Raji (cell line): ENCODE data around the gene COMMD7.
A peak's percentile ranks its signal among the peaks of the same experiment; 100 is the strongest.

Experiments used
- POLR2A ChIP-seq: IDR thresholded peaks from 2 replicates; pipeline ENCODE4 v1.6.1; 2011; ENCODE audit warnings: low read depth, low read length, control low read depth; ENCODE audit not compliant: insufficient read depth

Gene COMMD7

DNA sequence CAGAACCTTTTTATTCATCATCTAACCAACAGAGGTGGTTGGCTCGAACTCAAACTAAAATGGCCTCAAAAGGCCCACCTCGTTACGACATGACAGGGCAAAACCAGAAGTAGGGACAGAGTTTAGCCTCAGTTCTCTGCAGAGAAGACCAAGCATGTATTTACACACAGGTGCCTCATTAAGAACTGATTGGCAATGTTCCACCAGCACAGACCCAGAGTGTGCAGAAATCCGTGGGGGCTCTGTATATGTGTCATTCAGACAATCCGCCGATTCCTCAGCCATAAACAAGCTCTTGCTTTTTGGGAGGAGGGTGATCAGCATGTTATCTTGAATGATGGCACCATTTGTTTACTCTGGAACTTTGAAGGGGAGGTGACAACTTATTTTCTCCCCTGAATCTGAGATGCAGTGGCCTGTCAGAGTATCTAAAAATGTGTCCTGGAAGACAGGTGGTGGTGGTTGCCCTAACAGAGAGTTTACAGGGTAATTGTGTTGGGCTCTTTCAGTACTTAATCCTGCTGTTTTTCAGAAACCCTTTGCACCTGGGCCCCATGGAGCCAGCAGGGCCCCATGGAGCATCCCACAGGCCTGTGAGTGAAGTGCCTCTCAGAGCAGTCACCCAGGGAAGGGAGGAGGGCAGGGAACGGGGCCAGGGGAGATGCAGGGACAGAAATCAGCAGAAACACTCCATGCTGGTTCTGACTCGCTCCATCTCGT lies 40.4 kb downstream of the COMMD7 start:
- no peak for TF ChIP-seq POLR2A

DNA sequence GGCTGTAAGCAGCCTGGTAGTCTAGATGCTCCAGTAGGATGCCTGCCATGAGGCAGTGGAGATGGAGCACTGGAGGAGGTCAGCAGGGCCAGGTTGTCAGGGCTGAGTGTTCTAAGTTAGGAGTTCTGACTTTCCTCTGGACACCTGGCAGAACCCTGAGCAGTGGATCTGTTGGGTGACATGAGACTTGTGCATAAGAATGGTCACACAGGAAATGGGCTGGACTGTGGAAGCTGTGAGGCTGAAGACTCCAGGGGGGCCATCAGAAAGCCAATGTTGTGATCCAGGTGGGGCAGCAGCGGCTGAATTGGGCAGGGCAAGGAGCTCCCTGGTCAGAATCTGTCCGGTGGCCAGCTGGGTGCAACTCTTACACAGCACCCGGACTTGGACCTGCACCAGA lies 45.7 kb downstream of the COMMD7 start:
- TF ChIP-seq POLR2A: no peak

DNA sequence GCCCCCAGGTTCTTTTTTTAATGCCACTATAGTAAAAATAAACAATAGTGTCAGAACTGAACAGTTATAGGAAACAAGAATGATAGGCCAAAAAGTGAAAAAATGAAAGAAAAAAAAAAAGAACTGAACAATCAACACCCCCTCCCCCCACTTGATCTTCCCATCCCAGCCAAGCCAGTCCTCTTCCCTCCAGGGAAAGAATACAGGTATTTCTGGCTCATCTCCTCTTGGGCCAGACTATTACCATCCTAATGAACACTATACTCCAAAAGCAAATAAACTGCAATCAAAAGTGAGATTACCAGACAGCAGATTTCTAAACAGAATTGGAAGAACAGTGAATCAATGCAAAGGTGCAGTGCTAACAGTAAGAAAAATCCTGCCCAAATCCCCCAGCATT lies 48.2 kb downstream of the COMMD7 start:
- TF ChIP-seq POLR2A: no peak

DNA sequence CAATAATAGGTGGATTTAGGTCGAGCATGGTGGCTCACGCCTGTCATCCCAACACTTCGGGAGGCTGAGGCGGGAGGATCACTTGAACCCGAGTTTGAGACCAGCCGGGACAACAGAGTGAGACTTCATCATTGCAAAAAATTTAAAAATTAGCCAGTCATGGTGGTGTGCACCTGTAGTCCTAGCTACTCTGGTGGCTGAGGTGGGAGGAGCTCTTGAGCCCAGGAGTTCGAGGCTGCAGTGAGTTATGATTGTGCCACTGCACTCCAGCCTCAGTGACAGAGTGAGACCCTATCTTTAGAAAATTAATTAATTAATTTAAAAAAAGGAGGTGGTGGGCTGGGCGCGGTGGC lies 56.1 kb downstream of the COMMD7 start:
- no peak for TF ChIP-seq POLR2A

DNA sequence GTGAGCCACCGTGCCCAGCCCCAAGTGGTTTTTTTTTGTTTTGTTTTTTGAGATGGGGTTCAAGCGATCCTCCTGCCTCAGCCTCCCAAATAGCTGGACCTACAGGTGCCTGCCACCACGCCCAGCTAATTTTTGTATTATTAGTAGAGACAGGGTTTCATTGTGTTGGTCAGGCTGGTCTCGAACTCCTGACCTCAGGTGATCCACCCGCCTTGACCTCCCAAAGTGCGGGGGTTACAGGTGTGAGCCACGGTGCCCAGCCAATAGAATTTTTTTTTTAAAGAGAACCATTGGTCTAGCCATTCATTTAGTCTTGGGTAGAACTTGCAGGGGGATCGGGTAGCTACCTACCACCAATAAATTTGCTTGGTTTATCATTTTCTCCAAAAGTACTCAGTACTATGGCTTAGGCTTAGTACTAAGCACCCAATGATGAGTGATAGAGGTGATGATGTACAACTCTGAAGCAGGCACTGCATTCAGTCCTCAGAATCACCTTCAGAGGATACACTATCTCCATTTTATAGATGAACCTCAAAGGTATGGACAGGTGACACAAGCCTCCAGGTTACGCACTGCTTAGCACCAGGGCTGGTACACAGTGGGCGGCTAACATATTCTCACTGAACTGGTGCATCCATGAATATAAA lies 56.6 kb downstream of the COMMD7 start:
- TF ChIP-seq POLR2A: no peak

DNA sequence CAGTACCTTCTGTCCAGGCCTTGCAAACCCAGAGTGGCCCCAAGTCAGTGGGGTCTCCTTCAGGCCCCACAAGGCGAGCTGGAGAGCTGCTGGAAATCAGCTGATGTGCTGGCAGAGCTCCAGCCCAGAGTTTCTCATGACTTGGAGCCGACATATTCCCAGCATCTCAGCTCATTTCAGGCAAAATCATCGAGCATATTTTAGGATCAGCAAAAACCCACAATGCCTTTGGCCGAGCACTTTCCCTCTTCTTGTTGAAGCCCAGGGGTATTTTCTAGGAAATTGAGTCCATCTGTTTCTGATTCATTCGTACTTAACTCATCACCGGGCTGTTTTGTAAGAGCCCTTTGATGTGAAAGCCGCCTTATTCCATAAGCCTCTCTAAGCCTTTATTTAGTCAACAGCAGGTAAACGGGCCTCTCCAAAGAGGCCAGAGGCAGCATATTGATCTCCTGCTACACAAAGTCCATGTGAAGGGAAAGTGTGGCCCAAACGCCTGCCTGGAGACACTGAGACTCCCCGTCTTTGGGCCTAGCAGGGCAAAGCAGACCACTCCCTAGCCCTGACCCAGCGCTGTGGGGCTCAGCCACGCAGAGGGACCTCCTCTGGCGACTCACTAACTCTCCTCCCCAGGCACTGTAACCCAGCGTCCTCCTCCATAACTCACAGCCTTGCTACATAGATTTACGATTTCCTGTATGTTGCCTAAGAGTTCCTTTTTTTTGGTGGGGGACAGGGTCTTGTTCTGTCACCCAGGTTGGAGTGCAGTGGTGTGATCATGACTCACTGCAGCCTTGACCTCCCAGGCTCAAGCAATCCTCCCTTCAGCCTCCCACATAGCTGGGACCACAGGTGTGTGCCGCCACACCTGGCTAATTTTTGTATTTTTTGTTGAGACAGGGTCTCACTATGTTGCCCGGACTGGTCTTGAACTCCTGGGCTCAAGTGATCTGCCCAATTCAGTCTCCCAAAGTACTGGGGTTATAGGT lies 57.4 kb downstream of the COMMD7 start:
- TF ChIP-seq POLR2A: no peak

DNA sequence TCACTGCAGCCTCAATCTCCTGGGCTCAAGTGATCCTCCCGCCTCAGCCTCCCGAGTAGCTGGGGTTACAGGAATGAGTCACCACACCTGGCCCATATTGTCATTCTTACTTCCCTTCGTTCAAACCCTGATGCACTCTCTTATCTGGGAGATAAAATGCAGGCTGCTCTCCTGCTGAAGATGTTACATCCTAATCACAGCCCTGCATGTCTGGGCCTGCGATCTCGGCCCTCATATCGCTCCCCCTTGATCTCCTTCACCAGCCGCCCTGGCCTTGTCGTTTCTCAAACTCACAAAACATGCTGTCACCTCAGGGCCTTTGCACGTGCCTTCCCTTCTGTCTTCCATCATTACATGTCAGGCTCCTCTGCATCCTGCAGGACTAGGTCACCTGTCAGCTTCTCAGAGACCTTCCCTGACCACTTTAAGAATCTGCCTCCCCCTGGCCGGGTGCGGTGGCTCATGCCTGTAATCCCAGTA lies 60.7 kb downstream of the COMMD7 start:
- no peak for TF ChIP-seq POLR2A

DNA sequence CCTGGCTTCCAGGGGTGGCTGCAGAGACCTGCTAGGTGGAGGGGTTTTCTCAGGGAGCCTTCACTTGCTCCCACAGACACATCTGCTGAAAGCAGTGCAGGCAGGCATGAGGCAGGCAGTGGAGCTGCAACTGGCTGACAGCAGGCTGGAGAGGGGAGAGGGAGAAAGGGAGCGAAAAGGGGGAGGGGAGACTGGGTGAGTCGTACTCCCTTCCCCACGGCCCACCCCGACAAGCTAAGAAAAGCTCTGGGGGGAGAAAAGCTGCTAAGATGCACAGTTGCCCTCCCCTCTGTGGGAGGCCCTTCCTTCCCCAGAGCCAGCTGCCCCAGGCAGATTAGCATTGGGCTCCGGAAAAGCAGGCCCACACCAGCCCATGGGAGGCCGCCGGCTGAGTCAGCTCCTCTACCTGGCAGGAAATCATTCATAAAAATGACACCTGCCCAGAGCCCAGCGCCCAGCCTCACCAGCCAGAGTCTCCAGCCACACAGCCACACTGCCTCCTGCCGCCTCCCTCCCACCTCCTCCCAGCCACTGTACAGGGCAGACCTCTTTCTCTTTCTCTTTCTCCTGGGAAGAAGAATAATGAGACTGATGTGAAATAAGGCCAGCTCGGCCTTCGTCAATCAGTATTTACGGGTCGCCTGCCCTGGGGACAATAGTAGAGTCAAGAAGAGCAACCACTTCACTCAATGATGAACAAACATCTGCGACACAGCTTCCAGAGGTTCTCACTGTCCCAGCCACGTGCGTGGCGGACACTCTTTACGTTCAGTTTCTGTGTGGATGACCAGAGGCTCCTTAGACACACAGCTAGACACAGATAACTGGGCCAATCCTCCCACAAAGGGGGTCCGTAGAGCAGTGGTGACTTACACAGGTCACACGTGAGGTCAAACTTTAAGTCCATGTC lies 61.8 kb downstream of the COMMD7 start:
- TF ChIP-seq POLR2A: no peak

DNA sequence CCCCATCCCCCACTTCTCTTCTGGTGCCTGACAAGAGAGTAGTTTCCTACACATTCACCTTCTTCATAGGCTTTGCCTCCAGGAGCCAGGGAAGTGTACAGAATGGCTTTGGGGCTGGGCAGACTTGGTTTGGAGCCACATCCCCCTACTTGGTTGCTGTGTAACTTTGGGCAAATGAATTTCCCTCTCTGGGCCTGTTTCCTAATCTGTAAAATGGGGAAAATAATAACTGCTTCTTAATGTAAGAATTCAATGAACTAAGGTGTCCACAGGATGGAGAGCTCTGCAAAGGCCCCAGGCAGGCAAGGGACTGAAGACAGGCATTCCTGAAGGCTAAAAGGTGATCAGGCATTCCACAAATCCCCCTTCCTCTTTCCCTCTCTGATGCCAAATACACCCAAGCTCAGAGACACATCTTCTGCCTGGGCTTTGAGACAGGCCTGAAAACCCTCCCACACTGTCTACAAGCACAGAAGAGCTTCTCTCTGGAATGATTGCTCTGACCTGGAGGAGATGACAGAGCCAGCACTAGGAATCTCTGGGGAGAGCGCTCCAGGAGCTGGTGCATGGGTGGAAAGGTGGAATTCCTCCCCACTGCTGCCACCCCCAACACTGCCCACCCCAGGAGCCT lies 62.6 kb downstream of the COMMD7 start:
- TF ChIP-seq POLR2A: no peak

DNA sequence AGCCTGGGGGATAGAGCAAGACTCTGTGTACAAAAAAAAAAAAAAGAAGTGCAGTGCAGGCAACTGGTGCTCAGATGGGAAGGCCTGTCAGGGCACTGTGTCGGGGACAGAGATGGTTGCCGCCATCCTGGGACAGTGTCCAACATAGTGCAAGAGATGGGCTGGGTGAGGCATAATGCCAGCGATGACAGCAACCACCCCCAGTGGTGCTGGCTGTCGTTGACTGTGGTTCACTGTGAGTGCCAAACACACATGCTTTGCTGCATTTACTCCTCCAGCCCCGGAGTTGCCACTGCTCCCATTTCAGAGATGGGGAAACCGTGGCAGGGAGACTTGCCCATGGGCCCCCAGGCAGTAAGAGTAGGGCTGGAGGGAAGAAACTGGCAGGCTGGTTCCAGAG lies 64.3 kb downstream of the COMMD7 start:
- TF ChIP-seq POLR2A: no peak

DNA sequence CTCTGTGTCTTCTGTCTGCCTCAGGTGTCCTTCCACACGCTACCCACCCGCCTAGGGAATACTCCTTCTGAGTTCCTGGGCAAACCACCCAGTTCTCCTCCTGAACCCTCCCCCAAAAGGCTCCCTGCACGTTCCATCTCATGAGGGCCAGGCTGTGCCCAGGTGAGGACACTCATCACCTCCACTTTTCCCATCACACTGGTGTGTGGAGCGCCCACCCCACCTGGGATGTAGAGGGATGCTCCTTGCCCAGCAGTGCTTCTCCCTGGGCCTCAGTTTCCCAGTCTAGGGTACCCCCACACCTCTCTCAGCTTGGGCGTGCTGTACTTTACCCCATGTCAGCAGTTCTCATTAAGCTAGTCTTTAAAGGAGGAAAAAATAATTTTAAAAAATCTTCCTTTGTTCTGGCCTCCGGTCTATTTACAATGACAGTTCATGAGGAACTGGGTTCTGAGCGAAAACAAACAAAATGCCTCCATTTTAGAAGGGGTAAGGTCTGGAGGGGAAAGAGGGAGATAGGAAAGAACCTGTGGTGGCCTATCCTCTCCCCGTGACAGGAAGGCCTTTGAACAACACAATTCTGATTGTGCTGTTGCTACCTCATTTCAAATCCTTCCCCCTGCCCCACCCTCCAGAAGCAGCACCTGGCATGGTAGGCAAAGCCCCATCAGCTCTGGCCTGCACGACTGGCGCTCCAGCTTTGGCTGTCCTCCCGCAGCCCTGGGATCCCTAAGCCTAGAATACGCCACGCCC lies 67.9 kb downstream of the COMMD7 start:
- no peak for TF ChIP-seq POLR2A

DNA sequence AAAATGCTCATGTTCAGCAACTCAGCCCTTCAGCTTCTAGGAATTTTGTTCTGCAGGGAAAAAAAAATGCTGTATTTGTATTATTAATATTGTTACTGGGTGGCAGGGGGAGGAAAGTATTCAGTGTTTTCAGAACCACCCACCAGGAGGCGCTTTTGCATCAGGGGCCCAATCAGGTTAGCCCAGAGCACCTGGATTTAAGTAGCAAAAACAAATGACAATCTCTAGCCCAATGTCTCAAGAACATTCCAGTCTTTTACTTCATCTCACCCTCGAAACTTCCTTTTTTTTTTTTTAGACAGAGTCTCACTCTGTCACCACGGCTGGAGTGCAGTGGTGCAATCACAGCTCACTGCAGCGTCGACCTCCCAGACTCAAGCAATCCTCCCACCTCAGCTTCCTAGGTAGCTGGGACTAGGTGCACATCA lies 68.9 kb downstream of the COMMD7 start:
- TF ChIP-seq POLR2A: no peak

DNA sequence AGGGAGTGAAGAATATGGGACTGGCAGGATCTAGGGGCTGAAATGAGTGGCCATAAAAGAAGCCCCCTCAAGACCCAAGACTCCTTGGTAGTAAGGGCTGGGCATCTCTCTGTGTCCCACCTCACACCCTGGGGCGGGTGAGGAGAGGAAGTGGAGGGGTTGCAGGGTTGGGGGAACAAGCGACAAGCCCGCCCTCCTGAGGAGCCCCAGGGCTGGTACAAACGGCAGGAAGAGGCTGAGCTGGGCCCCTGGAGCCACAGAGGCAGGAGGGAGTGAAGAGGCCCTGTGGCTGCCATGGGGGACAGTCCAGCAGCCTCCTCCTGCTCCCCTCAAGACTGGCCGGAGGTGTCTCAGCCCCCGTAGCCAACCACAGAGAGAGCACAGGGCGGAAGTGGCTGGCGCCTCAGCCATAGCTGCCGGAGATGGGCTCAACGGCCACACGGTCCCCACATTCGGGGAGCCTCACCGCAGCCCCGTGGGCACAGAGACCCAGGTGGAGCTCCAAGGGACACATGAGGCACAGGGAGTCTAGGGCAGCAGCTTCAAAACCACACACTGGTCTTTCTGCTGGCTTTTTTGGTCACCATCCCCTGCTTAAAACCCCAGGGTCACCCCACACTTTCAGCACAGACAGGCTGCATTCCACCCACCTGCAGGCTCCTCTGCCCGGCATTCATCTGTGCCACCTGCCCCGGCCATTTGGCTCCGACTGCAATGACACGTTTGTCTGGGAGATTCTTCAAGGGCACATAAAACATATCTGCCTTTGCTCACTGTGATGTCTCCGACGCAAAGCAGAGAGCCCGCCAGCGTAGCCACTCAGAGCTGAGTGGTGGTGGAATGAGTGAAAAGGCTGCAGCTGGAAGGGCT lies 70.0 kb downstream of the COMMD7 start:
- TF ChIP-seq POLR2A: peak; percentile 40
